Bronchial epithelial cell (primary cell): Measurements from ENCODE around the gene FLNB. TPM values are rescaled to one million over a fixed set of nuclear protein-coding genes. Genes with fewer than 3 reads are reported as not detected.

Source experiments
- DNase-seq: peaks from one replicate; pipeline ENCODE4 v3.0.0-alpha.2; 2010; ENCODE audit warnings: low read depth
- FAIRE-seq: peaks from 2 replicates; lab custom pipeline; 2011; peaks lifted over from hg19 to GRCh38; lab: Jason Lieb, UNC
- H3K27me3 ChIP-seq: 2 replicates; pipeline ENCODE4 v1.5.1; 2011; ENCODE audit warnings: low read length; ENCODE audit not compliant: control insufficient read depth, insufficient read depth
- H3K36me3 ChIP-seq: 2 replicates; pipeline ENCODE4 v1.5.1; 2011; ENCODE audit warnings: low read length; ENCODE audit not compliant: control insufficient read depth, insufficient read depth
- H3K4me3 ChIP-seq: 2 replicates; pipeline ENCODE4 v1.5.1; 2011; ENCODE audit warnings: mild to moderate bottlenecking, low read depth, low read length, control low read depth
- total RNA-seq: library from RNA; depleted of rRNA; stranded (reverse); fragments of >200 nt; gene quantifications from 2 replicates; pipeline ENCODE4 v1.2.1, GENCODE V29; 2014
- TF ChIP-seq, protein P1 (sequence below): IDR thresholded peaks from 2 replicates; pipeline ENCODE4 v1.5.1; 2011; ENCODE audit warnings: mild to moderate bottlenecking, moderate library complexity, low read length, control low read depth, inconsistent platforms; ENCODE audit not compliant: insufficient read depth, severe bottlenecking

The FLNB gene
- total RNA-seq, 1 donor from 2014 or later = 822 TPM

- TF ChIP-seq, protein P1, sequence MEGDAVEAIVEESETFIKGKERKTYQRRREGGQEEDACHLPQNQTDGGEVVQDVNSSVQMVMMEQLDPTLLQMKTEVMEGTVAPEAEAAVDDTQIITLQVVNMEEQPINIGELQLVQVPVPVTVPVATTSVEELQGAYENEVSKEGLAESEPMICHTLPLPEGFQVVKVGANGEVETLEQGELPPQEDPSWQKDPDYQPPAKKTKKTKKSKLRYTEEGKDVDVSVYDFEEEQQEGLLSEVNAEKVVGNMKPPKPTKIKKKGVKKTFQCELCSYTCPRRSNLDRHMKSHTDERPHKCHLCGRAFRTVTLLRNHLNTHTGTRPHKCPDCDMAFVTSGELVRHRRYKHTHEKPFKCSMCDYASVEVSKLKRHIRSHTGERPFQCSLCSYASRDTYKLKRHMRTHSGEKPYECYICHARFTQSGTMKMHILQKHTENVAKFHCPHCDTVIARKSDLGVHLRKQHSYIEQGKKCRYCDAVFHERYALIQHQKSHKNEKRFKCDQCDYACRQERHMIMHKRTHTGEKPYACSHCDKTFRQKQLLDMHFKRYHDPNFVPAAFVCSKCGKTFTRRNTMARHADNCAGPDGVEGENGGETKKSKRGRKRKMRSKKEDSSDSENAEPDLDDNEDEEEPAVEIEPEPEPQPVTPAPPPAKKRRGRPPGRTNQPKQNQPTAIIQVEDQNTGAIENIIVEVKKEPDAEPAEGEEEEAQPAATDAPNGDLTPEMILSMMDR = no peak
- DNase-seq = no peak
Measured at GRCh38 chr3:58170376-58170775, 162.2 kb downstream of the FLNB start.

GRCh38 chr3:58171126-58171525 lies 162.9 kb downstream of the FLNB start:
- Histone ChIP-seq H3K36me3 (peaks cover 18% of the 10 kb centered on the region), H3K27me3 (no peaks in the 10 kb centered on the region), H3K4me3 (no peak overlapping the region)
- FAIRE-seq (no peak), DNase-seq (no peak)
- TF ChIP-seq, protein P1 = no peak

More at GRCh38 chr3:58170376-58170775, 162.2 kb downstream of the FLNB start:
- FAIRE-seq = no peak
- H3K4me3 ChIP-seq = no peak overlapping the region
- no peaks in the 10 kb centered on the region for H3K27me3 ChIP-seq
- peaks cover 18% of the 10 kb centered on the region for H3K36me3 ChIP-seq

GRCh38 chr3:58173029-58173668 lies 164.9 kb downstream of the FLNB start:
- TF ChIP-seq, protein P1 = no peak
- Histone ChIP-seq H3K27me3 (no peaks in the 10 kb centered on the region), H3K4me3 (no peak overlapping the region), H3K36me3 (peaks cover 10% of the 10 kb centered on the region)
- no peak for FAIRE-seq
- no peak for DNase-seq

GRCh38 chr3:58173669-58174398 lies 165.6 kb downstream of the FLNB start:
- peak; percentile 38 for DNase-seq
- peaks cover 9% of the 10 kb centered on the region for H3K36me3 ChIP-seq
- FAIRE-seq = no peak
- H3K4me3 ChIP-seq = no peak overlapping the region
- H3K27me3 ChIP-seq = no peaks in the 10 kb centered on the region
- TF ChIP-seq, protein P1 = peak; percentile 66

DNA sequence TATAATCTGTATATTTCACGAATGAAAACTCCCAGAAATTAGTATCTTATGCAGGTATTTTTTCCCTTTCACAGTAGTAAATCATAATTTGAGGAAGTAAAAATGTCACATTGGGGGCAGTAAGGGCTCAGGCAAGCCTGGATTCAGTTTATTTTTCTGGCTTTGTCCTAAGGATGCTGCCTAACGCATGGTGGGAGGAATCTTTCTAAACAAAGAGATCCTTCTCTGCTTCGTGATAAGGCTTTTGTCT lies 166.9 kb downstream of the FLNB start:
- TF ChIP-seq, protein P1 = no peak
- no peak for DNase-seq
- Histone ChIP-seq H3K27me3 (no peaks in the 10 kb centered on the region), H3K4me3 (no peak overlapping the region), H3K36me3 (peaks cover 2% of the 10 kb centered on the region)
- no peak for FAIRE-seq
